Astrocyte (in vitro differentiated cells and primary cell): Measurements from ENCODE around the gene UBXN7. TPM values are rescaled to one million over a fixed set of nuclear protein-coding genes. Genes with fewer than 3 reads are reported as not detected.

Source experiments
- DNase-seq: peaks from one replicate; pipeline ENCODE4 v3.0.0-alpha.2; 2010; ENCODE audit warnings: low read depth
- FAIRE-seq: peaks from 2 replicates; lab custom pipeline; 2011; peaks lifted over from hg19 to GRCh38; lab: Jason Lieb, UNC
- H2AFZ ChIP-seq: 2 replicates; pipeline ENCODE4 v1.6.0; 2012; ENCODE audit warnings: low read depth, low read length, inconsistent platforms
- H3K27ac ChIP-seq: 2 replicates; pipeline ENCODE4 v1.5.1; 2011; ENCODE audit warnings: low read depth, low read length, inconsistent platforms
- H3K27me3 ChIP-seq: 2 replicates; pipeline ENCODE4 v1.6.0; 2011; ENCODE audit warnings: low read length, inconsistent platforms; ENCODE audit not compliant: insufficient read depth
- H3K36me3 ChIP-seq: 2 replicates; pipeline ENCODE4 v1.5.1; 2011; ENCODE audit warnings: low read length, inconsistent platforms; ENCODE audit not compliant: insufficient read depth
- H3K4me1 ChIP-seq: 2 replicates; pipeline ENCODE4 v1.5.1; 2011; ENCODE audit warnings: low read length, inconsistent platforms; ENCODE audit not compliant: insufficient read depth
- H3K4me2 ChIP-seq: 2 replicates; pipeline ENCODE4 v1.6.0; 2012; ENCODE audit warnings: low read length, inconsistent platforms
- H3K4me3 ChIP-seq: 2 replicates; pipeline ENCODE4 v1.5.1; 2011; ENCODE audit warnings: low read depth, mild to moderate bottlenecking, low read length, inconsistent platforms; ENCODE audit not compliant: insufficient read depth
- H3K79me2 ChIP-seq: 2 replicates; pipeline ENCODE4 v1.6.0; 2012; ENCODE audit warnings: mild to moderate bottlenecking, low read length, inconsistent platforms; ENCODE audit not compliant: insufficient read depth
- H3K9ac ChIP-seq: 2 replicates; pipeline ENCODE4 v1.6.0; 2012; ENCODE audit warnings: mild to moderate bottlenecking, low read length, inconsistent platforms
- H3K9me3 ChIP-seq: 2 replicates; pipeline ENCODE4 v1.5.1; 2012; ENCODE audit warnings: low read depth, mild to moderate bottlenecking, low read length, inconsistent platforms; ENCODE audit not compliant: insufficient read depth
- H4K20me1 ChIP-seq: 2 replicates; pipeline ENCODE4 v1.6.0; 2012; ENCODE audit warnings: low read length, inconsistent platforms; ENCODE audit not compliant: insufficient read depth
- H3K27ac Mint-ChIP-seq: one replicate; pipeline ENCODE4 v1.8.0; 2021; ENCODE audit warnings: mild to moderate bottlenecking, mixed read lengths; ENCODE audit not compliant: unreplicated experiment
- H3K27me3 Mint-ChIP-seq: one replicate; pipeline ENCODE4 v1.8.0; 2021; ENCODE audit warnings: low read depth, mixed read lengths; ENCODE audit not compliant: unreplicated experiment
- H3K36me3 Mint-ChIP-seq: one replicate; pipeline ENCODE4 v1.8.0; 2021; ENCODE audit warnings: low read depth, mixed read lengths; ENCODE audit not compliant: unreplicated experiment
- H3K4me1 Mint-ChIP-seq: one replicate; pipeline ENCODE4 v1.8.0; 2021; ENCODE audit warnings: low read depth, mixed read lengths; ENCODE audit not compliant: unreplicated experiment
- H3K4me3 Mint-ChIP-seq: one replicate; pipeline ENCODE4 v1.8.0; 2021; ENCODE audit warnings: mild to moderate bottlenecking, moderate library complexity, mixed read lengths; ENCODE audit not compliant: unreplicated experiment
- H3K9me3 Mint-ChIP-seq: one replicate; pipeline ENCODE4 v1.8.0; 2021; ENCODE audit warnings: mild to moderate bottlenecking, mixed read lengths; ENCODE audit not compliant: unreplicated experiment
- EZH2 ChIP-seq: IDR thresholded peaks from 2 replicates; pipeline ENCODE4 v1.6.1; 2012; ENCODE audit warnings: mild to moderate bottlenecking, low read length, inconsistent platforms; ENCODE audit not compliant: insufficient read depth
- total RNA-seq: library from RNA; stranded (reverse); gene quantifications from 2 replicates; pipeline ENCODE4 v1.2.1, GENCODE V29; 2021
- TF ChIP-seq, protein P1 (sequence below): IDR thresholded peaks from 2 replicates; pipeline ENCODE4 v1.5.1; 2011; ENCODE audit warnings: low read depth, mild to moderate bottlenecking, inconsistent platforms, low read length, moderate library complexity; ENCODE audit not compliant: insufficient read depth

The UBXN7 gene
- total RNA-seq, 1 donor from 2014 or later: 90.9 TPM

- Mint-ChIP-seq H3K27ac (no peak overlapping the region), H3K9me3 (no peaks in the 10 kb centered on the region), H3K36me3 (no peaks in the 10 kb centered on the region), H3K4me3 (no peak overlapping the region), H3K4me1 (no peaks in the 10 kb centered on the region), H3K27me3 (no peaks in the 10 kb centered on the region)
- Histone ChIP-seq H3K36me3 (no peaks in the 10 kb centered on the region), H2AFZ (no peak overlapping the region), H4K20me1 (no peaks in the 10 kb centered on the region), H3K4me3 (no peak overlapping the region), H3K9me3 (no peaks in the 10 kb centered on the region), H3K4me1 (peaks cover 4% of the 10 kb centered on the region), H3K4me2 (no peak overlapping the region), H3K79me2 (no peaks in the 10 kb centered on the region), H3K27me3 (no peaks in the 10 kb centered on the region), H3K27ac (no peak overlapping the region), H3K9ac (no peak overlapping the region)
- TF ChIP-seq, protein P1, sequence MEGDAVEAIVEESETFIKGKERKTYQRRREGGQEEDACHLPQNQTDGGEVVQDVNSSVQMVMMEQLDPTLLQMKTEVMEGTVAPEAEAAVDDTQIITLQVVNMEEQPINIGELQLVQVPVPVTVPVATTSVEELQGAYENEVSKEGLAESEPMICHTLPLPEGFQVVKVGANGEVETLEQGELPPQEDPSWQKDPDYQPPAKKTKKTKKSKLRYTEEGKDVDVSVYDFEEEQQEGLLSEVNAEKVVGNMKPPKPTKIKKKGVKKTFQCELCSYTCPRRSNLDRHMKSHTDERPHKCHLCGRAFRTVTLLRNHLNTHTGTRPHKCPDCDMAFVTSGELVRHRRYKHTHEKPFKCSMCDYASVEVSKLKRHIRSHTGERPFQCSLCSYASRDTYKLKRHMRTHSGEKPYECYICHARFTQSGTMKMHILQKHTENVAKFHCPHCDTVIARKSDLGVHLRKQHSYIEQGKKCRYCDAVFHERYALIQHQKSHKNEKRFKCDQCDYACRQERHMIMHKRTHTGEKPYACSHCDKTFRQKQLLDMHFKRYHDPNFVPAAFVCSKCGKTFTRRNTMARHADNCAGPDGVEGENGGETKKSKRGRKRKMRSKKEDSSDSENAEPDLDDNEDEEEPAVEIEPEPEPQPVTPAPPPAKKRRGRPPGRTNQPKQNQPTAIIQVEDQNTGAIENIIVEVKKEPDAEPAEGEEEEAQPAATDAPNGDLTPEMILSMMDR: no peak
- no peak for TF ChIP-seq EZH2
- no peak for DNase-seq
- FAIRE-seq: no peak
Observed at GRCh38 chr3:196444500-196444894, 12.3 kb upstream of the UBXN7 start.

GRCh38 chr3:196440696-196441095 lies 8.5 kb upstream of the UBXN7 start:
- Histone ChIP-seq H3K9ac (no peak overlapping the region), H4K20me1 (no peaks in the 10 kb centered on the region), H2AFZ (no peak overlapping the region), H3K27me3 (no peaks in the 10 kb centered on the region), H3K79me2 (no peaks in the 10 kb centered on the region), H3K4me2 (no peak overlapping the region), H3K9me3 (no peaks in the 10 kb centered on the region), H3K36me3 (no peaks in the 10 kb centered on the region), H3K27ac (no peak overlapping the region), H3K4me3 (no peak overlapping the region), H3K4me1 (peaks cover 5% of the 10 kb centered on the region)
- no peaks in the 10 kb centered on the region for H3K27me3 Mint-ChIP-seq
- no peak overlapping the region for H3K27ac Mint-ChIP-seq
- no peak for DNase-seq
- FAIRE-seq: no peak
- no peaks in the 10 kb centered on the region for H3K4me1 Mint-ChIP-seq
- H3K9me3 Mint-ChIP-seq: no peaks in the 10 kb centered on the region
- TF ChIP-seq, protein P1: no peak
- TF ChIP-seq EZH2: no peak
- no peaks in the 10 kb centered on the region for H3K36me3 Mint-ChIP-seq
- no peak overlapping the region for H3K4me3 Mint-ChIP-seq

DNA sequence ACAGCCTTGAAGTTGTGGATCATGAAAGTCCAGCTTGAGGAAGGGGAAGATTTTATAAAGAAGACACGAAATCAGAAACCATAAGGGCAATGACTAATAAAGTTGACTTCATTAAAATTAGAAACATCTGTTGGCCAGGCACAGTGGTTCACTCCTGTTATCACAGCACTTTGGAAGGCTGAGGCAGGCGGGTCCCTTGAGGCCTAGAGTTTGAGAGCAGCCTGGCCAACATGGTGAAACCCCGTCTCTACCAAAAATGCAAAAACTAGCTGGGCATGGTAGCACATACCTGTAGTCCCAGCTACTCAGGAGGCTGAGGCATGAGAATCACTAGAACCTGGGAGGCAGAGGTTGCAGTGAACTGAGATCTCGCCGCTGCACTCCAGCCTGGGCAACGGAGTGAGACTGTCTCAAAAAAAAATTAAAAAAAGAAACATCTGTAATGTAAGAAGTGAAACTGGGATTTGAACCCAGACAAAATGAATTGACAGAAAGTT lies 7.9 kb upstream of the UBXN7 start:
- Histone ChIP-seq H3K27me3 (no peaks in the 10 kb centered on the region), H4K20me1 (no peaks in the 10 kb centered on the region), H3K9me3 (no peaks in the 10 kb centered on the region), H3K4me2 (no peak overlapping the region), H2AFZ (no peak overlapping the region), H3K4me3 (no peak overlapping the region), H3K9ac (no peak overlapping the region), H3K27ac (no peak overlapping the region), H3K4me1 (peaks cover 5% of the 10 kb centered on the region), H3K79me2 (no peaks in the 10 kb centered on the region), H3K36me3 (no peaks in the 10 kb centered on the region)
- Mint-ChIP-seq H3K36me3 (no peaks in the 10 kb centered on the region), H3K27me3 (no peaks in the 10 kb centered on the region), H3K27ac (no peak overlapping the region), H3K9me3 (no peaks in the 10 kb centered on the region), H3K4me3 (no peak overlapping the region), H3K4me1 (no peaks in the 10 kb centered on the region)
- TF ChIP-seq EZH2: no peak
- TF ChIP-seq, protein P1: no peak
- DNase-seq: peak; percentile 55
- no peak for FAIRE-seq
